ENCODE results near the gene CCDC102A. TPM values are rescaled to one million over a fixed set of nuclear protein-coding genes. Genes with fewer than 3 reads are reported as not detected.

The CCDC102A gene
- polyA plus RNA-seq, 3 donors, result not detected

- H3K27me3 Mint-ChIP-seq (ENCODE audit: low read depth in 3 of 3), result peaks cover 12 to 31% (median 22%) of the 10 kb centered on the region in 3 donors
- no peak for DNase-seq
- peaks cover 28% of the 10 kb centered on the region for H3K4me1 Mint-ChIP-seq
- Histone ChIP-seq H3K27me3 (ENCODE audit: control insufficient read depth in 2 of 2, insufficient read depth in 2 of 2, low read length in 2 of 2) (peaks cover 0 to 13% of the 10 kb centered on the region in 2 donors), H3K4me1 (ENCODE audit: control insufficient read depth in 1 of 2, insufficient read depth in 2 of 2, low read length in 2 of 2) (peaks cover 19 to 35% of the 10 kb centered on the region in 2 donors), H3K79me2 (ENCODE audit: insufficient read depth, low read length) (no peaks in the 10 kb centered on the region), H3K9ac (ENCODE audit: insufficient read depth, low read length, poor library complexity, severe bottlenecking) (no peak overlapping the region), H3K27ac (ENCODE audit: low read depth in 1 of 2, low read length in 2 of 2) (no peak overlapping the region), H3K9me3 (replicated peaks in 1 of 2; ENCODE audit: control insufficient read depth in 1 of 2, insufficient read depth in 1 of 2, low read length in 2 of 2) (no peaks in the 10 kb centered on the region), H3K4me3 (replicated peaks in 1 of 3; ENCODE audit: low read depth in 2 of 3, low read length in 3 of 3) (no peak overlapping the region), H4K20me1 (ENCODE audit: insufficient read depth, low read length) (no peaks in the 10 kb centered on the region), H3K4me2 (replicated peaks; ENCODE audit: extremely low read depth, low read length, poor library complexity, severe bottlenecking) (no peak overlapping the region), H3K36me3 (replicated peaks in 1 of 2; ENCODE audit: control insufficient read depth in 1 of 2, insufficient read depth in 2 of 2, low read length in 2 of 2) (peaks cover 22 to 25% of the 10 kb centered on the region in 2 donors), H2AFZ (ENCODE audit: insufficient read depth, low read depth, low read length, poor library complexity, severe bottlenecking) (no peak overlapping the region)
- WGBS (ENCODE audit: insufficient coverage), result 66% methylated on average over 21 of the region's 30 CpGs
- intact Hi-C loops (cut with micrococcal nuclease), result no loop called here
- H3K27ac Mint-ChIP-seq, result peak overlapping the region in 2 of 7 donors; percentile 30 to 50
- peaks cover 25 to 26% of the 10 kb centered on the region in 2 donors for H3K36me3 Mint-ChIP-seq
- no peak overlapping the region for H3K4me3 Mint-ChIP-seq
- H3K9me3 Mint-ChIP-seq, result peaks cover 0 to 3% (median 2%) of the 10 kb centered on the region in 7 donors
- TF ChIP-seq CTCF (IDR thresholded peaks at IDR 0.05), result no peak
Measured at GRCh38 chr16:57474671-57475661, 61.4 kb downstream of the CCDC102A start.

- H3K27ac ChIP-seq (ENCODE audit: low read depth in 1 of 2, low read length in 2 of 2), result no peak overlapping the region
- no peaks in the 10 kb centered on the region for H3K79me2 ChIP-seq (ENCODE audit: insufficient read depth, low read length)
- H3K4me1 ChIP-seq (ENCODE audit: control insufficient read depth in 1 of 2, insufficient read depth in 2 of 2, low read length in 2 of 2), result peaks cover 10 to 26% of the 10 kb centered on the region in 2 donors
- Mint-ChIP-seq H3K4me3 (no peak overlapping the region), H3K36me3 (peaks cover 35 to 36% of the 10 kb centered on the region in 2 donors), H3K27ac (no peak overlapping the region), H3K9me3 (peaks cover 0 to 5% (median 0%) of the 10 kb centered on the region in 7 donors), H3K27me3 (ENCODE audit: low read depth in 3 of 3) (peaks cover 6 to 23% (median 14%) of the 10 kb centered on the region in 3 donors), H3K4me1 (peaks cover 23% of the 10 kb centered on the region)
- 73% methylated on average over 3 of the region's 8 CpGs for WGBS (ENCODE audit: insufficient coverage)
- no peak overlapping the region for H2AFZ ChIP-seq (ENCODE audit: insufficient read depth, low read depth, low read length, poor library complexity, severe bottlenecking)
- H3K9ac ChIP-seq (ENCODE audit: insufficient read depth, low read length, poor library complexity, severe bottlenecking), result no peak overlapping the region
- no peak overlapping the region for H3K4me3 ChIP-seq (replicated peaks in 1 of 3; ENCODE audit: low read depth in 2 of 3, low read length in 3 of 3)
- DNase-seq, result no peak
- intact Hi-C loops (cut with micrococcal nuclease), result no loop called here
- peaks cover 0 to 6% of the 10 kb centered on the region in 2 donors for H3K27me3 ChIP-seq (ENCODE audit: control insufficient read depth in 2 of 2, insufficient read depth in 2 of 2, low read length in 2 of 2)
- H3K9me3 ChIP-seq (replicated peaks in 1 of 2; ENCODE audit: control insufficient read depth in 1 of 2, insufficient read depth in 1 of 2, low read length in 2 of 2), result no peaks in the 10 kb centered on the region
- H4K20me1 ChIP-seq (ENCODE audit: insufficient read depth, low read length), result peaks cover 3% of the 10 kb centered on the region
- peaks cover 32 to 35% of the 10 kb centered on the region in 2 donors for H3K36me3 ChIP-seq (replicated peaks in 1 of 2; ENCODE audit: control insufficient read depth in 1 of 2, insufficient read depth in 2 of 2, low read length in 2 of 2)
- no peak for TF ChIP-seq CTCF (IDR thresholded peaks at IDR 0.05)
- no peak overlapping the region for H3K4me2 ChIP-seq (replicated peaks; ENCODE audit: extremely low read depth, low read length, poor library complexity, severe bottlenecking)
Measured at GRCh38 chr16:57473906-57474305, 62.5 kb downstream of the CCDC102A start.
